ENCODE measurements around the gene CYP2S1. TPM values are rescaled to one million over a fixed set of nuclear protein-coding genes. Genes with fewer than 3 reads are reported as not detected.
"Not testable (repeated sequence)": the region's sequence is repeated elsewhere in the genome, so short reads cannot be mapped to it uniquely, and the experiment has no call there.

Gene CYP2S1
- total RNA-seq, 6 experiments from 2014 or later, result 0.54 to 1.9 (median 0.99) TPM

DNA sequence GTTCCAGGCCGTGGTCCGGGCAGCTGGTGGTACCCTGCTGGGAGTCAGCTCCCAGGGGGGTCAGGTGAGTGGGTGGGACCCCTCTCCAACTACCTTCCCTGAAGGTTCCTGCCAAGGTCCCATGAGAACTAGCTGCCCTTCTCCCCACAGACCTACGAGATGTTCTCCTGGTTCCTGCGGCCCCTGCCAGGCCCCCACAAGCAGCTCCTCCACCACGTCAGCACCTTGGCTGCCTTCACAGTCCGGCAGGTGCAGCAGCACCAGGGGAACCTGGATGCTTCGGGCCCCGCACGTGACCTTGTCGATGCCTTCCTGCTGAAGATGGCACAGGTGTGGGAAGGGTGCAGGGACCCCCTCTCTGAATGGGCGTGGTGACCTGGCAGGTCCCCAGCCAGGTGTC, 5.5 kb downstream of the CYP2S1 start:
- no peaks in the 10 kb centered on the region for H3K36me3 ChIP-seq
- ATAC-seq, result no peak

DNA sequence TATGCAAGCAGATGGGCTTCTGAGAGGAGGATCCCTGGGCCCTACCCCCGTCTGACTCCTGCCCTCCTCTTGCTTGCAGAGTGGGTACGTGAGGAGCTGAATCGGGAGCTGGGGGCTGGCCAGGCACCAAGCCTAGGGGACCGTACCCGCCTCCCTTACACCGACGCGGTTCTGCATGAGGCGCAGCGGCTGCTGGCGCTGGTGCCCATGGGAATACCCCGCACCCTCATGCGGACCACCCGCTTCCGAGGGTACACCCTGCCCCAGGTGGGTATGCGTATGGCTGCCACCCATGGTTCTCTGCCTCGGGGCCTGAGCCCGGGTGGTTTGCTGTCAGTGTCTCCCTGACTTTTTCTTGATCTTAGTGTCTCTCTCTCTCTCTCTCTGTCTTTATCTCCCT, 10.4 kb downstream of the CYP2S1 start:
- DNase-seq (no peak), ATAC-seq (no peak)
- Histone ChIP-seq H3K9me3 (no peaks in the 10 kb centered on the region), H3K36me3 (no peaks in the 10 kb centered on the region), H3K27me3 (no peaks in the 10 kb centered on the region), H3K27ac (no peak overlapping the region), H3K4me1 (no peaks in the 10 kb centered on the region), H3K4me3 (no peak overlapping the region)
- TF ChIP-seq, protein P1, sequence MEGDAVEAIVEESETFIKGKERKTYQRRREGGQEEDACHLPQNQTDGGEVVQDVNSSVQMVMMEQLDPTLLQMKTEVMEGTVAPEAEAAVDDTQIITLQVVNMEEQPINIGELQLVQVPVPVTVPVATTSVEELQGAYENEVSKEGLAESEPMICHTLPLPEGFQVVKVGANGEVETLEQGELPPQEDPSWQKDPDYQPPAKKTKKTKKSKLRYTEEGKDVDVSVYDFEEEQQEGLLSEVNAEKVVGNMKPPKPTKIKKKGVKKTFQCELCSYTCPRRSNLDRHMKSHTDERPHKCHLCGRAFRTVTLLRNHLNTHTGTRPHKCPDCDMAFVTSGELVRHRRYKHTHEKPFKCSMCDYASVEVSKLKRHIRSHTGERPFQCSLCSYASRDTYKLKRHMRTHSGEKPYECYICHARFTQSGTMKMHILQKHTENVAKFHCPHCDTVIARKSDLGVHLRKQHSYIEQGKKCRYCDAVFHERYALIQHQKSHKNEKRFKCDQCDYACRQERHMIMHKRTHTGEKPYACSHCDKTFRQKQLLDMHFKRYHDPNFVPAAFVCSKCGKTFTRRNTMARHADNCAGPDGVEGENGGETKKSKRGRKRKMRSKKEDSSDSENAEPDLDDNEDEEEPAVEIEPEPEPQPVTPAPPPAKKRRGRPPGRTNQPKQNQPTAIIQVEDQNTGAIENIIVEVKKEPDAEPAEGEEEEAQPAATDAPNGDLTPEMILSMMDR (IDR thresholded peaks at IDR 0.05), result no peak
- TF ChIP-seq POLR2A (IDR thresholded peaks at IDR 0.05), result no peak
- intact Hi-C loops (cut with DNase I), result no loop called here
- WGBS (ENCODE audit: insufficient coverage, low coverage, low lambda C conversion rate, missing lambda C conversion rate), result no CpG with 5 or more reads among the region's 18 CpGs

More for the DNA sequence above, 5.5 kb downstream of the CYP2S1 start:
- Histone ChIP-seq H3K27me3 (no peaks in the 10 kb centered on the region), H3K4me1 (no peaks in the 10 kb centered on the region), H3K9me3 (no peaks in the 10 kb centered on the region), H3K27ac (no peak overlapping the region), H3K4me3 (no peak overlapping the region)
- intact Hi-C loops (cut with DNase I), result no loop called here
- 30% methylated on average over 2 of the region's 11 CpGs for WGBS (ENCODE audit: insufficient coverage, low coverage, low lambda C conversion rate, missing lambda C conversion rate)
- DNase-seq, result no peak
- no peak for TF ChIP-seq POLR2A (IDR thresholded peaks at IDR 0.05)
- TF ChIP-seq, protein P1 (IDR thresholded peaks at IDR 0.05), result no peak

DNA sequence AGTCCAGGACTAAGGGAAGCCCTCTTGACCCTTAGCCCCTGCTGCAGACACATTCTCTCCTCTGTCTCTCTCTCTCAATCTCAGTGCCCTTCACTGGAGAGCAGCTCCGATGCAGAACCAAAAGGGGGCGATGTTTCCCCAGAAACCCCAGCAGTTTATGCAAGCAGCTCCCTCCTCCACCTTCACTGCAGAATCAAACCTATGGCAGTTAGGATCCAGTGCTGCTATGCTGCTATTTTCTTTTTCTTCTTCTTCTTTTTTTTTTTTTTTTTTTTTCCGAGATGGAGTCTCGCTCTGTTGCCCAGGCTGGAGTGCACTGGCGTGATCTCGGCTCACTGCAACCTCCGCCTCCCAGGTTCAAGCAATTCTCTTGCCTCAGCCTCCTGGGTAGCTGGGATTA, 11.3 kb downstream of the CYP2S1 start:
- TF ChIP-seq, protein P1 (IDR thresholded peaks at IDR 0.05), result peak; percentile 76 to 95 (median 84)
- H3K27me3 ChIP-seq; H3K4me1 ChIP-seq; H3K27ac ChIP-seq; H3K4me3 ChIP-seq; intact Hi-C loops (cut with DNase I); H3K9me3 ChIP-seq; H3K36me3 ChIP-seq: not testable (repeated sequence)
- WGBS (ENCODE audit: insufficient coverage, low coverage, low lambda C conversion rate, missing lambda C conversion rate), result 13% methylated on average over 5 of the region's 7 CpGs
- DNase-seq (peak; percentile 72 to 84 (median 78)), ATAC-seq (peak; percentile 98 to 100 (median 99))

DNA sequence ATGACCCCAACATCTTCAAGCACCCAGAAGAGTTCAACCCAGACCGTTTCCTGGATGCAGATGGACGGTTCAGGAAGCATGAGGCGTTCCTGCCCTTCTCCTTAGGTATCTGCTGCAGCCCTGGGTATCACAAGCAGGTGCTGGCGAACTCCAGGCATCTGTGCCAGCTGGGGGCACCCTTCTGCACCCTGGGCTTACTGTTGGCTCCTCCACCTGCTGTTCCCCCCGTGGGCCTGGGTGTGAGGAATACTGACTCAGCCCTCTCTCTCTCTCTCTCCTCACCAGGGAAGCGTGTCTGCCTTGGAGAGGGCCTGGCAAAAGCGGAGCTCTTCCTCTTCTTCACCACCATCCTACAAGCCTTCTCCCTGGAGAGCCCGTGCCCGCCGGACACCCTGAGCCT, 13.0 kb downstream of the CYP2S1 start:
- Histone ChIP-seq H3K4me1 (no peaks in the 10 kb centered on the region), H3K27ac (no peak overlapping the region), H3K4me3 (no peak overlapping the region), H3K36me3 (no peaks in the 10 kb centered on the region), H3K9me3 (no peaks in the 10 kb centered on the region), H3K27me3 (no peaks in the 10 kb centered on the region)
- no peak for ATAC-seq
- WGBS (ENCODE audit: insufficient coverage, low coverage, low lambda C conversion rate, missing lambda C conversion rate), result 21% methylated on average over 4 of the region's 10 CpGs
- intact Hi-C loops (cut with DNase I), result loop anchor here (5.0 kb wide), 1 partner anchor 51 kb away; no protein-coding TSS in a partner anchor
- no peak for TF ChIP-seq POLR2A (IDR thresholded peaks at IDR 0.05)
- TF ChIP-seq, protein P1 (IDR thresholded peaks at IDR 0.05), result no peak
- DNase-seq, result no peak

DNA sequence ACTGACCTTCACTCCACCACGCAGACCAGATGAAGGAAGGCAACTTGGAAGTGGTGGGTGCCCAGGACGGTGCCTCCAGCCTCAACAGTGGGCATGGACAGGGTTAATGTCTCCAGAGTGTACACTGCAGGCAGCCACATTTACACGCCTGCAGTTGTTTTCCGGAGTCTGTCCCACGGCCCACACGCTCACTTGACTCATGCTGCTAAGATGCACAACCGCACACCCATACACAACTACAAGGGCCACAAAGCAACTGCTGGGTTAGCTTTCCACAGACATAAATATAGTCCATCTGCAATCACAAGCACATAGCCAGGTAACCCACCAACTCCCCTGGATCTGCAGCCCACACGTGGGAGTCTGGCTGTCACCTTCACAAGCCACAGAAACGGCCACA, 13.4 kb downstream of the CYP2S1 start:
- Histone ChIP-seq H3K4me3 (no peak overlapping the region), H3K27ac (no peak overlapping the region), H3K4me1 (no peaks in the 10 kb centered on the region), H3K27me3 (no peaks in the 10 kb centered on the region), H3K9me3 (no peaks in the 10 kb centered on the region), H3K36me3 (no peaks in the 10 kb centered on the region)
- TF ChIP-seq, protein P1 (IDR thresholded peaks at IDR 0.05), result no peak
- no peak for TF ChIP-seq POLR2A (IDR thresholded peaks at IDR 0.05)
- intact Hi-C loops (cut with DNase I), result loop anchor here (5.0 kb wide), 1 partner anchor 51 kb away; no protein-coding TSS in a partner anchor
- WGBS (ENCODE audit: insufficient coverage, low coverage, low lambda C conversion rate, missing lambda C conversion rate), result 47% methylated on average over 4 of the region's 9 CpGs
- no peak for DNase-seq
- ATAC-seq, result no peak
